PC-3 (cell line): ENCODE results near the gene GPC5. TPM values are rescaled to one million over a fixed set of nuclear protein-coding genes. Genes with fewer than 3 reads are reported as not detected.

ENCODE experiments used
- ATAC-seq: fragments of 200-7000 bp; cut with Tn5 transposase; 2 replicates; pipeline ENCODE4 v1.9.1; 2020; ENCODE audit warnings: mild to moderate bottlenecking, moderate library complexity
- BruUV-seq: library from RNA; stranded (reverse); fragments of 400-500 nt; replicated peaks from 2 replicates; lab custom pipeline; 2021; lab: Mats Ljungman, UMichigan
- CTCF ChIA-PET: fragments of 300-600 bp; sonication (Branson Sonifier 250); formaldehyde crosslinking; loops from one replicate; lab custom pipeline; 2022; ENCODE audit warnings: antibody characterized with exemption; lab: Charles Lee
- POLR2A ChIA-PET: fragments of 300-600 bp; sonication (Branson Sonifier 250); formaldehyde crosslinking; loops from one replicate; lab custom pipeline; 2022; ENCODE audit warnings: antibody characterized with exemption; ENCODE audit not compliant: unreplicated experiment; lab: Charles Lee
- DNase-seq: peaks from one replicate; pipeline ENCODE4 v3.0.0-alpha.2; 2015
- H2AFZ ChIP-seq: fragments of 300-600 bp; sonication (generic); 2 replicates; pipeline ENCODE4 v1.6.0; 2016; ENCODE audit warnings: antibody characterized with exemption, low read length
- H3F3A ChIP-seq: fragments of 300-600 bp; sonication (generic); one replicate; pipeline ENCODE4 v1.6.0; 2017; ENCODE audit warnings: antibody characterized with exemption, low read length, control low read depth, mild to moderate bottlenecking; ENCODE audit not compliant: unreplicated experiment
- H3K27ac ChIP-seq: fragments of 300-600 bp; sonication (generic); 2 replicates; pipeline ENCODE4 v1.5.1; 2016; ENCODE audit warnings: mild to moderate bottlenecking, low read length
- H3K27me3 ChIP-seq: fragments of 300-600 bp; sonication (generic); 2 replicates; pipeline ENCODE4 v1.6.1; 2016; ENCODE audit warnings: low read length, mixed read lengths
- H3K36me3 ChIP-seq: fragments of 300-600 bp; sonication (generic); 2 replicates; pipeline ENCODE4 v1.6.1; 2016; ENCODE audit warnings: low read depth, mixed run types, low read length, mixed read lengths
- H3K4me1 ChIP-seq: fragments of 300-600 bp; sonication (generic); 2 replicates; pipeline ENCODE4 v1.5.1; 2016; ENCODE audit warnings: low read length; ENCODE audit not compliant: insufficient read depth
- H3K4me2 ChIP-seq: fragments of 300-600 bp; sonication (generic); 2 replicates; pipeline ENCODE4 v1.6.0; 2016; ENCODE audit warnings: low read length
- H3K4me3 ChIP-seq: fragments of 300-600 bp; sonication (generic); 2 replicates; pipeline ENCODE4 v1.5.1; 2016; ENCODE audit warnings: mild to moderate bottlenecking, low read length, mixed read lengths
- H3K79me2 ChIP-seq: fragments of 300-600 bp; sonication (generic); 2 replicates; pipeline ENCODE4 v1.6.1; 2017; ENCODE audit warnings: low read length, mixed read lengths
- H3K9ac ChIP-seq: fragments of 300-600 bp; sonication (generic); 2 replicates; pipeline ENCODE4 v1.6.0; 2016; ENCODE audit warnings: mild to moderate bottlenecking, low read length
- H3K9me2 ChIP-seq: fragments of 300-600 bp; sonication (generic); replicated peaks from 2 replicates; pipeline ENCODE4 v1.6.1; 2016; ENCODE audit warnings: mixed run types, low read length, mixed read lengths
- H3K9me3 ChIP-seq: fragments of 300-600 bp; sonication (generic); 2 replicates; pipeline ENCODE4 v1.6.1; 2016; ENCODE audit warnings: low read length, mixed read lengths
- H4K20me1 ChIP-seq: fragments of 300-600 bp; sonication (generic); 2 replicates; pipeline ENCODE4 v1.6.1; 2016; ENCODE audit warnings: low read length, mixed read lengths
- CTCF ChIP-seq: fragments of 300-600 bp; sonication (generic); conservative IDR thresholded peaks from 2 replicates; pipeline ENCODE4 v1.5.1; 2017; ENCODE audit warnings: antibody characterized with exemption, low read depth, mild to moderate bottlenecking, low read length
- EZH2 ChIP-seq: fragments of 300-600 bp; sonication (generic); IDR thresholded peaks from one replicate; pipeline ENCODE4 v1.6.1; 2017; ENCODE audit warnings: antibody characterized with exemption, mild to moderate bottlenecking, low read length; ENCODE audit not compliant: unreplicated experiment
- EZH2phosphoT487 ChIP-seq: fragments of 300-600 bp; sonication (generic); IDR thresholded peaks from 2 replicates; pipeline ENCODE4 v1.6.1; 2018; ENCODE audit warnings: mild to moderate bottlenecking, antibody characterized with exemption, low read length, borderline replicate concordance
- intact Hi-C: fragments of 100-400 bp; cut with micrococcal nuclease; formaldehyde crosslinking; loops from 2 replicates; pipeline ENCODE4 v1.9.0; 2023
- total RNA-seq: library from RNA; depleted of rRNA; stranded (reverse); fragments of >200 nt; gene quantifications from 2 replicates; pipeline ENCODE4 v1.2.3, GENCODE V29; 2014

GPC5 gene
- total RNA-seq, 1 experiment from 2014 or later = not detected

GRCh38 chr13:92303428-92303827, 905.0 kb downstream of the GPC5 start:
- H3K4me1 ChIP-seq = no peaks in the 10 kb centered on the region
- H3K36me3 ChIP-seq = no peaks in the 10 kb centered on the region
- POLR2A ChIA-PET = no interaction called here
- no peak overlapping the region for H3K4me3 ChIP-seq
- no peak for TF ChIP-seq CTCF
- TF ChIP-seq EZH2phosphoT487 = no peak
- TF ChIP-seq EZH2 = no peak
- no peak overlapping the region for H3K9ac ChIP-seq
- H3F3A ChIP-seq = no peaks in the 10 kb centered on the region
- H3K9me2 ChIP-seq = no peaks in the 10 kb centered on the region
- intact Hi-C loops = no loop called here
- BruUV-seq = no TSS peak
- no peak overlapping the region for H3K4me2 ChIP-seq
- H2AFZ ChIP-seq = no peak overlapping the region
- no peaks in the 10 kb centered on the region for H3K9me3 ChIP-seq
- DNase-seq (no peak), ATAC-seq (no peak)
- no peaks in the 10 kb centered on the region for H4K20me1 ChIP-seq
- H3K27ac ChIP-seq = no peak overlapping the region
- no peaks in the 10 kb centered on the region for H3K27me3 ChIP-seq
- no peaks in the 10 kb centered on the region for H3K79me2 ChIP-seq
- CTCF ChIA-PET = no interaction called here

GRCh38 chr13:92307752-92308151, 909.3 kb downstream of the GPC5 start:
- Histone ChIP-seq H4K20me1 (no peaks in the 10 kb centered on the region), H3K9ac (no peak overlapping the region), H3K4me3 (no peak overlapping the region), H3K27ac (no peak overlapping the region), H3K36me3 (no peaks in the 10 kb centered on the region), H3K9me3 (no peaks in the 10 kb centered on the region), H3K79me2 (no peaks in the 10 kb centered on the region), H3K9me2 (no peaks in the 10 kb centered on the region), H3F3A (no peaks in the 10 kb centered on the region), H3K27me3 (no peaks in the 10 kb centered on the region), H2AFZ (no peak overlapping the region), H3K4me2 (no peak overlapping the region), H3K4me1 (no peaks in the 10 kb centered on the region)
- ATAC-seq (no peak), DNase-seq (no peak)
- intact Hi-C loops = no loop called here
- POLR2A ChIA-PET = no interaction called here
- CTCF ChIA-PET = no interaction called here
- no peak for TF ChIP-seq EZH2
- TF ChIP-seq EZH2phosphoT487 = no peak
- no peak for TF ChIP-seq CTCF
- no TSS peak for BruUV-seq

- no peaks in the 10 kb centered on the region for H4K20me1 ChIP-seq
- BruUV-seq = no TSS peak
- intact Hi-C loops = no loop called here
- no peaks in the 10 kb centered on the region for H3K9me2 ChIP-seq
- H3K9me3 ChIP-seq = no peaks in the 10 kb centered on the region
- no peak overlapping the region for H3K9ac ChIP-seq
- H3K27ac ChIP-seq = no peak overlapping the region
- no peak overlapping the region for H3K4me3 ChIP-seq
- no peaks in the 10 kb centered on the region for H3K4me1 ChIP-seq
- no peaks in the 10 kb centered on the region for H3K36me3 ChIP-seq
- no peak for DNase-seq
- TF ChIP-seq CTCF (no peak), EZH2 (no peak), EZH2phosphoT487 (no peak)
- H3K27me3 ChIP-seq = no peaks in the 10 kb centered on the region
- CTCF ChIA-PET = no interaction called here
- H3K4me2 ChIP-seq = no peak overlapping the region
- H3F3A ChIP-seq = no peaks in the 10 kb centered on the region
- no peak overlapping the region for H2AFZ ChIP-seq
- H3K79me2 ChIP-seq = no peaks in the 10 kb centered on the region
- POLR2A ChIA-PET = no interaction called here
- no peak for ATAC-seq
Measured at GRCh38 chr13:92312823-92313222, 914.4 kb downstream of the GPC5 start.
